ENCODE data around the gene GATAD2B.

DNA sequence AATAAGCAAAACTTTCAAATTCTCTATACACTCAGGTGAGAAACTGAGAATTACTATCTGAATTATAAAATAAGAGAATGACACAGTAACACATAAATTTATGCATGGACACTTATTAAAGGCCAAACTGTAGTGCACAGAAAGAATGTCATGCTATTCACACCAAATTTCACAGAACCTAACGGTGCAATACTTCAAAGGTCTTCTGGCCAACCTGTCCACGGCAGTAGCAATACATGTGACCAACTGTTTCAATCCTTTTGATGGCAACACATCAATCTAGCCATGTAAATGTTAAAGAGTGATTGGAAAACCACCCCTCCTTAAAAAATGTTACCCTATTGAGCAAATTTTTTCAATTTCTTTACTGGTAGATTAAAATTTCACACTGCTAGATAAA lies 10.4 kb downstream of the GATAD2B start:
- TF ChIP-seq YY1 (IDR thresholded peaks at IDR 0.05; ENCODE audit: insufficient read depth, insufficient read length) (no peak), ZNF274 (IDR thresholded peaks at IDR 0.05; ENCODE audit: low read depth, low read length) (no peak), SUZ12 (IDR thresholded peaks at IDR 0.05; ENCODE audit: extremely low read depth, insufficient read depth, insufficient read length) (no peak)

All from NT2/D1 (cell line).